Neural cell (in vitro differentiated cells): ENCODE data around the gene HOXA3.

ENCODE experiments used
- CTCF ChIP-seq: fragments of 450-650 bp; IDR thresholded peaks from 2 replicates; pipeline ENCODE4 v1.5.1; 2014; ENCODE audit warnings: antibody characterized with exemption, mild to moderate bottlenecking, moderate library complexity; ENCODE audit not compliant: poor library complexity, severe bottlenecking
- EP300 ChIP-seq: fragments of 450-650 bp; conservative IDR thresholded peaks from 2 replicates; pipeline ENCODE4 v1.6.1; 2014; ENCODE audit warnings: antibody characterized with exemption, mild to moderate bottlenecking, moderate library complexity; ENCODE audit not compliant: poor library complexity, severe bottlenecking
- EZH2 ChIP-seq: fragments of 200-600, 300-800 bp; shearing (Covaris generic), sonication (generic); IDR thresholded peaks from 2 replicates; pipeline ENCODE4 v1.6.1; 2014; ENCODE audit warnings: antibody characterized with exemption, low read length, borderline replicate concordance, mild to moderate bottlenecking; ENCODE audit not compliant: insufficient read depth, poor library complexity, severe bottlenecking
- POLR2AphosphoS5 ChIP-seq: IDR thresholded peaks from 2 replicates; pipeline ENCODE4 v1.6.1; 2012
- RAD21 ChIP-seq: fragments of 450-650 bp; conservative IDR thresholded peaks from 2 replicates; pipeline ENCODE4 v1.6.1; 2014; ENCODE audit warnings: antibody characterized with exemption, mild to moderate bottlenecking, moderate library complexity

- no peak for TF ChIP-seq CTCF
- no peak for TF ChIP-seq POLR2AphosphoS5
- no peak for TF ChIP-seq RAD21
- TF ChIP-seq EZH2, result no peak
- TF ChIP-seq EP300, result no peak
Measured at GRCh38 chr7:27139334-27140125, 12.9 kb downstream of the HOXA3 start.
